ENCODE data around the gene PAGE2.
"Not testable (repeated sequence)": the region's sequence is repeated elsewhere in the genome, so short reads cannot be mapped to it uniquely, and the experiment has no call there.

The PAGE2 gene

DNA sequence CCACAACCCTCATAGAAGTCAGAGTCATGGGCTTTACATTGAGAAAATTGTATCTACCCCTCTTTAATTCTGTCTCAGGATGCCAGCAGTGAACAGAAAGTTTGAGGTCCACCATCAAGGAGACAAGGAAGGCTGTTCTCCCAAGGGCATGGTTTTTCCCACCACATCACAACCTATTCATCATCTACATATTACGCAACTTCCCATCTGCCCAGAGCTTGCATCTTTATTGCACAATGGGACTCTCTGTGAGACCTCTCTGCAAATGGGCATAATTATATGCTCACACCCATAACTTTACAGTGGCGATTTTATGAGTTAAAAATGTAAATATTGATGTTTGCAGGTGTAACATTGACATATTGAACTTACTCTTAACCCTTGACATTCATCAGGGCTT lies 38.9 kb downstream of the PAGE2 start:
- DNase-seq, result no peak

DNA sequence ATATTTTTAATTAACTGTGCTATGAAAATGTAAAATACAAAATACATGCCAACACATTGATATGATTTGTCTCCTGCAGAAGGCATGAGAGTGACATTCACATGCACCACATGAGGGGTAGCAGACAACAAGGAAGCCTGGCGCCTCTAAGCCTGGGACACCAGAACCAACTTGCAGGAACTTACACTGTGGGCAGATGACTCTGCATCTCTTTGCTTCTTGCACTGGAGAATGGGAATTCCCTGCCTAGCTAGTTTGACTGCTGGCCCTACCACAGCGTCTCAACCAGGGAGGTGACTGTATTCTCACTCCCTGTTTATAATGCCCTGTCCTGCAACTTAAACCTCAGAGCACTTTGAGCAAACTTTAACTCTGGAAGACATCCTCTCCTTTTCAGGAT lies 40.5 kb downstream of the PAGE2 start:
- no peak for DNase-seq

DNA sequence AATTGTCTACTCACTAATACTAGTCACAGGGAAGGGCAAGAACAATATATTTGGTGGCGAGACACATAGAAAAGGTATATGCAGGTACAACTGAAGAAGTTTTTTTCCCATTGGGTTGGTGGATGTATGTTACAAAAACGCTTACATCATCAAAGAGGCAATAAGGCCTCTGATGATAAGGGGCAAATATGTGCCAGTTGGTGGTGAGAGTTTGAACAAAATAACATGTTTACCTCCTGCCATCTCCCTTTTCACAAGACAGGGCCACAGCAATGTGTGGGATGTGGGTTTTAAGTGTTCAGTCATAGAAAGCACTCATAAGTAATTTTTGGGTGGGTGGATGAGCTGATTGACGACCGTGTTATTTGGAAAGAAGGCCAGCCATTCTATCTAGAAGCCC lies 41.7 kb downstream of the PAGE2 start:
- DNase-seq, result no peak

DNA sequence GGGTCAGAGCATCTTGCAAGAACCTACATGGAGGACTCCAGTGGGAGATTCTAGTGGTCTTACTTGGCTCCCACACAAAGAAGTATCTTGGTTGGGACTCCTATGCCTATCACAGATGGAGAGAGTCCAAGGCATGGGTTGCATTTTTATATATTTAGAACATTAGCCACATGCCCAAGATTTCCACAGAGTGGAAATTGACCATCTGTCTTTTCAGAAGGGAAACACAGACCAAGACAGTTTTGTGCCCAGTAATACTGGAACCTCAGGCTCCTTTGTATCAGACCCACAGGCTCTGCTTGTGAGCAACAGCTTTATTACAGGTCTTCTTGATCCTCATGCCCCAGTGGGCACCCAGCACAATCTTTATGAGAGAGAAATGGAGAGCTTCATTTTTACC lies 43.6 kb downstream of the PAGE2 start:
- DNase-seq, result no peak

DNA sequence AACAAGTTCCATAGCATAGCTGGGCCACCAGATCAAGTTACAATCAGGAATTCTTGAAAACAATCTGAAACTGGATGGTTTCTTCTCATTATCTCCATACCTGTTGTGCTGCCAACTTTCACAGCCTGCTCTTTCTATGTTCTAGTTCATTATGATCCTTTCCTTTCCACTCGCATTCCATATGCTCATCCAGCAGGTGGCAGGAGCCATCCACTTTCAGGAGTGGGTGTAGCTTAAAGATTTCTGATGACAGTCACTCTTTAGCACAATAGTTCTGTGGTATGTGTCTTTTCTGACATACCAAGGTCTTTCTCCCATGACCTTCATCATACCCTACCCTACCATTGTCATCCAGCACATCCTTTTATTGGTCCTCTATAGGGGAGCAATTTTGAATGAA lies 46.4 kb downstream of the PAGE2 start:
- DNase-seq, result peak; percentile 13

DNA sequence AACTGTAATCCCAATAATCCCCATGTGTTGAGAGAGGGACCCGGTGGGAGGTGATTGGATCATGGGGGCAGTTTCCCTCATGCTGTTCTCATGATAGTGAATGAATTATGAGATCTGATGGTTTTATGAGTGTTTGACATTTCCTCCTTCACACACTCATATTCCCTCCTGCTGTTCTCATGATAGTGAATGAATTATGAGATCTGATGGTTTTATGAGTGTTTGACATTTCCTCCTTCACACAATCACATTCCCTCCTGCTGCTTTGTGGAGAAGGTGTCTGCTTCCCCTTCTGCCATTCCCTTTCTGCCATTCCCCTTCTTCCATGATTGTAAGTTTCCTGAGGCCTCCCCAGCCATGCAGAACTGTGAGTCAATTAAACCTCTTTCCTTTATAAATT lies 52.0 kb downstream of the PAGE2 start:
- DNase-seq, result not testable (repeated sequence)

All from CD4-positive, alpha-beta T cell treated with Interferon gamma for 1 hour (primary cell).